HG02970 (cell line): ENCODE results near the gene GHR.

Experiments
- ATAC-seq: cut with Tn5 transposase; IDR thresholded peaks from one replicate; pipeline ENCODE4 v1.9.1; 2021; ENCODE audit warnings: mild to moderate bottlenecking, moderate library complexity, moderate number of reproducible peaks; ENCODE audit not compliant: unreplicated experiment, low FRiP score

Gene GHR

GRCh38 chr5:42423285-42424165 is at the start of gene GHR:
Gene GHR (plus strand): TSS chr5:42423439. CDS start chr5:42565875, 142,436 bp downstream.
- no peak for ATAC-seq

- ATAC-seq: no peak
Observed at GRCh38 chr5:42374679-42375273, 48.5 kb upstream of the GHR start.

GRCh38 chr5:42377496-42377895 is 45.7 kb upstream of the GHR start:
- no peak for ATAC-seq

GRCh38 chr5:42381973-42382372 is 41.3 kb upstream of the GHR start:
- ATAC-seq: no peak

GRCh38 chr5:42387563-42387962 is 35.7 kb upstream of the GHR start:
- no peak for ATAC-seq

- ATAC-seq: no peak
Observed at GRCh38 chr5:42390115-42390514, 33.1 kb upstream of the GHR start.

GRCh38 chr5:42392917-42393316 is 30.3 kb upstream of the GHR start:
- no peak for ATAC-seq

- ATAC-seq: no peak
Observed at GRCh38 chr5:42396111-42396510, 27.1 kb upstream of the GHR start.

GRCh38 chr5:42397267-42397666 is 26.0 kb upstream of the GHR start:
- no peak for ATAC-seq

- ATAC-seq: no peak
Observed at GRCh38 chr5:42399702-42400101, 23.5 kb upstream of the GHR start.

- ATAC-seq: no peak
Observed at GRCh38 chr5:42400474-42400873, 22.8 kb upstream of the GHR start.

GRCh38 chr5:42403236-42403635 is 20.0 kb upstream of the GHR start:
- ATAC-seq: no peak

- ATAC-seq: no peak
Observed at GRCh38 chr5:42404366-42404765, 18.9 kb upstream of the GHR start.

- no peak for ATAC-seq
Observed at GRCh38 chr5:42419294-42419693, 3.9 kb upstream of the GHR start.

GRCh38 chr5:42422656-42423280 is 471 bp upstream of the GHR start:
- ATAC-seq: no peak

GRCh38 chr5:42426016-42426415 is 2.8 kb downstream of the GHR start:
- no peak for ATAC-seq

- ATAC-seq: no peak
Observed at GRCh38 chr5:42429694-42430093, 6.5 kb downstream of the GHR start.

GRCh38 chr5:42434047-42434724 is 10.9 kb downstream of the GHR start:
- no peak for ATAC-seq

GRCh38 chr5:42436051-42436450 is 12.8 kb downstream of the GHR start:
- ATAC-seq: no peak

- no peak for ATAC-seq
Observed at GRCh38 chr5:42454216-42454995, 31.2 kb downstream of the GHR start.
